NB4 (cell line): ENCODE results near the gene SMIM45.

Source experiments
- DNase-seq: peaks from one replicate; pipeline ENCODE4 v3.0.0; 2010; ENCODE audit warnings: low read depth
- H3K4me3 ChIP-seq: one replicate; pipeline ENCODE4 v1.5.1; 2011; ENCODE audit warnings: mild to moderate bottlenecking, low read depth, low read length, moderate library complexity
- MYC ChIP-seq: IDR thresholded peaks from 2 replicates; pipeline ENCODE4 v1.6.1; 2011; ENCODE audit warnings: low read depth, low read length
- POLR2A ChIP-seq: IDR thresholded peaks from 2 replicates; pipeline ENCODE4 v1.6.1; 2011; ENCODE audit warnings: mild to moderate bottlenecking; ENCODE audit not compliant: insufficient read length; ENCODE audit errors: extremely low read depth
- TF ChIP-seq, protein P1 (sequence below): IDR thresholded peaks from 2 replicates; pipeline ENCODE4 v1.6.1; 2011; ENCODE audit warnings: low read depth, low read length
- TF ChIP-seq, protein P2 (sequence below): IDR thresholded peaks from one replicate; pipeline ENCODE4 v1.5.1; 2012; ENCODE audit warnings: low read depth, low read length

Gene SMIM45

DNA sequence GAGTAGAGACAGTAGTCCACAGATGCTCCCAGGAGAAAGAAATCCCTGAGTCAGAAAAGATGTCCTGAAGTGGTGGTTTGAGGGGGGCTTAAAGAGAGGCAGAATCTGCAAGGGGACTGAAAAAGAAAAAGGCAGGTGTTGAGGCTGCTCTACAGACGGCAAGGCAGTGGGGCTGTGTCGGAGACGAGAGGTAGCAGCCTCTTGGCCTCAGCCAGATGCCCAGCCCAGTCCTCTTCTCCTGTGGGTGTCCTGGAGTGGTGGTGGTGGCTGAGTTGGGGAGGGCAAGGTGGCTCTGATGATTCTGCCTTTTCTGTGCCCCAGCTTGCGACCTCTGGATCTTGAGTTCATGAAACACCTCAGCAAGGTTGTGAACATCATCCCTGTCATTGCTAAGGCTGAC, 37.3 kb downstream of the SMIM45 start:
- no peak overlapping the region for H3K4me3 ChIP-seq
- TF ChIP-seq POLR2A (no peak), MYC (no peak)
- TF ChIP-seq, protein P1, sequence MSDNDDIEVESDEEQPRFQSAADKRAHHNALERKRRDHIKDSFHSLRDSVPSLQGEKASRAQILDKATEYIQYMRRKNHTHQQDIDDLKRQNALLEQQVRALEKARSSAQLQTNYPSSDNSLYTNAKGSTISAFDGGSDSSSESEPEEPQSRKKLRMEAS = no peak
- TF ChIP-seq, protein P2, sequence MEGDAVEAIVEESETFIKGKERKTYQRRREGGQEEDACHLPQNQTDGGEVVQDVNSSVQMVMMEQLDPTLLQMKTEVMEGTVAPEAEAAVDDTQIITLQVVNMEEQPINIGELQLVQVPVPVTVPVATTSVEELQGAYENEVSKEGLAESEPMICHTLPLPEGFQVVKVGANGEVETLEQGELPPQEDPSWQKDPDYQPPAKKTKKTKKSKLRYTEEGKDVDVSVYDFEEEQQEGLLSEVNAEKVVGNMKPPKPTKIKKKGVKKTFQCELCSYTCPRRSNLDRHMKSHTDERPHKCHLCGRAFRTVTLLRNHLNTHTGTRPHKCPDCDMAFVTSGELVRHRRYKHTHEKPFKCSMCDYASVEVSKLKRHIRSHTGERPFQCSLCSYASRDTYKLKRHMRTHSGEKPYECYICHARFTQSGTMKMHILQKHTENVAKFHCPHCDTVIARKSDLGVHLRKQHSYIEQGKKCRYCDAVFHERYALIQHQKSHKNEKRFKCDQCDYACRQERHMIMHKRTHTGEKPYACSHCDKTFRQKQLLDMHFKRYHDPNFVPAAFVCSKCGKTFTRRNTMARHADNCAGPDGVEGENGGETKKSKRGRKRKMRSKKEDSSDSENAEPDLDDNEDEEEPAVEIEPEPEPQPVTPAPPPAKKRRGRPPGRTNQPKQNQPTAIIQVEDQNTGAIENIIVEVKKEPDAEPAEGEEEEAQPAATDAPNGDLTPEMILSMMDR = no peak
- no peak for DNase-seq

DNA sequence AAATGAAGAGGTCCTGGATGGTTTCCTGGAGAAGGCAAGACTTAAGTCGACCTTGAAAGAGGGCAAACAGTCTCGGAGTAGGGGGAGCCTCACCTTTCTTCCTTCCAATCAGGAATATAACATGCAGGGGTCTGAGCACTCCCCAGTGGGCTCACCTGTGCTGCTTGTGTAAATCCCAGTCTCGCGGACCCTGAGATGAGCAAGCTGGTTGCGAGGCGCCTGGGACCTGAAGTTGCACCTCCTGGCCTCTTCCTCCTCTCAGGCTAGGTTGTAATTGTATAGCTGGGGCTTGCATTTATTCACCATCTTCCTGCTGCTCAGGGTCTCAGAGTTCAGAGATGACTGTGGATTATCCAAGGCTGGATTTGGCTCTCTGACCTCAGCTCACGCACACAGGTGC, 39.2 kb downstream of the SMIM45 start:
- no peak for DNase-seq
- H3K4me3 ChIP-seq = no peak overlapping the region
- TF ChIP-seq, protein P1 = no peak
- TF ChIP-seq MYC (no peak), POLR2A (no peak)
- TF ChIP-seq, protein P2 = no peak

DNA sequence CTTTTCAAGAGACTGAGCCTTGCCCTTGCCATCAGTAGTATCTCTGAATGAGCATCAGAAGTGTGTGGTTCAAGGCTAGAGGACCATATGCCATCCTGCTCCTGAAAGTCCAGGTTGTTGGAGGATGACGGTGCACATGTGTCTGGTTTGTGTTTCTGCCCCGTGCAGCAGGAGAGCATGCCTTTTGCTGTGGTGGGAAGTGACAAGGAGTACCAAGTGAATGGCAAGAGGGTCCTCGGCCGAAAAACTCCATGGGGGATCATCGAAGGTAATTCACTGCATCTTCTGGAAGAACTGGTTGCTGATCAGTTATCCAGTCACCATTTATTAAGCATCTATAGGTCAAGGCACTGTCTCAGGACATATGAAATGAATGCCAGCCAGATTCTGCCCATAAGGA, 40.5 kb downstream of the SMIM45 start:
- no peak for TF ChIP-seq POLR2A
- TF ChIP-seq, protein P1 = no peak
- TF ChIP-seq, protein P2 = no peak
- TF ChIP-seq MYC = no peak
- no peak overlapping the region for H3K4me3 ChIP-seq
- DNase-seq = no peak

DNA sequence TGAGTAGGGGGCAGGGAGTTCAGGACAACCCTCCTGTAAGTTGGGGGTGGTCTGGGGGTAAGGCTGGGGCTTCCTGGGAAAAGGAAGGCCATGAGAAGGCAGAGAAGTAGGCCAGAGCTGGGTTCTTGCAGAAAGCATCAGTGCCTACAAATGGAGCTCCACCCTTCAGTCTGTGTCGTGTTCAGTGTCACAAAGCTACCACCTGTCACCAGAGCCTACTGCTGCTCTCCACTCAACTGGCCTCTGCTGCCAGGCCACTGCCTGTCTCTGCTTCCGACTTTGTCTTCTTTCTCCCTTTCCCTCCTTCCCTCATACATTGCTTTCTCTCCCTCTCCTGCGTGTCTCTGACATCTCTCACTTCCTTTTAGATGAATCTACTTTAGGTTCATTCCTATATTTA, 43.3 kb downstream of the SMIM45 start:
- no peak for TF ChIP-seq MYC
- TF ChIP-seq, protein P1 = no peak
- TF ChIP-seq POLR2A = no peak
- TF ChIP-seq, protein P2 = no peak
- DNase-seq = no peak
- H3K4me3 ChIP-seq = no peak overlapping the region

DNA sequence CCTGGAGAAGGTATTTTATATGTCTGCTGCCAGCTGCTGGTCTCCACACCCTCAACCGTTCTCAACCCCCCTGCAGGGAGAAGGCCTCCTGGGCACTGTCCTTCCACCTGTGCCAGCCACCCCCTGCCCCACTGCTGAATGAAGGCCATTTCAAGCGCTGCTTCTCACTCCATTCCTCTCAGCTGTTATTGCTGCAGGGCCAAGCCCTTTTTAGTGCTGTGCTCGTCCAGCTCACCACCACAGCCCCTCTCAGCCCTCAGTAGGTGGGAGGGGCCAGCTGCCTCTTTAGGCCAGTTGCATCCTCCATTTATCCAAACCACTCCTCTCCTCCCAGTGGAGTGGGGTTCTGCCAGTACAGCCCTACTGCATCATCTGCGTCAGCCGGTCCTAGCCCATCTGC, 44.9 kb downstream of the SMIM45 start:
- H3K4me3 ChIP-seq = no peak overlapping the region
- no peak for DNase-seq
- TF ChIP-seq POLR2A (no peak), MYC (no peak)
- TF ChIP-seq, protein P2 = no peak
- TF ChIP-seq, protein P1 = no peak
